Endothelial cell of umbilical vein (primary cell): Measurements from ENCODE around the gene KCNIP1. TPM values are rescaled to one million over a fixed set of nuclear protein-coding genes. Genes with fewer than 3 reads are reported as not detected.

ENCODE experiments used
- BruUV-seq: library from RNA; stranded (reverse); fragments of 400-500 nt; replicated peaks from 2 replicates; lab custom pipeline; 2021; lab: Mats Ljungman, UMichigan
- CTCF ChIA-PET: fragments of 300-600, 350-600 bp; sonication (Branson Sonifier 250); formaldehyde crosslinking; loops from one replicate; lab custom pipeline; 2021; ENCODE audit warnings: antibody characterized with exemption, inconsistent platforms; lab: Charles Lee
- POLR2A ChIA-PET: fragments of 300-600, 350-600 bp; sonication (Branson Sonifier 250); formaldehyde crosslinking; loops from one replicate; lab custom pipeline; 2021; ENCODE audit warnings: antibody characterized with exemption, inconsistent platforms; lab: Charles Lee
- DNase-seq: peaks from one replicate; pipeline ENCODE4 v3.0.0-alpha.2; 2011; ENCODE audit warnings: low read depth, low spot score
- FAIRE-seq: peaks from 2 replicates; lab custom pipeline; 2011; peaks lifted over from hg19 to GRCh38; lab: Jason Lieb, UNC
- H2AFZ ChIP-seq: 2 replicates; pipeline ENCODE4 v1.6.0; 2012; ENCODE audit warnings: low read depth, low read length, control low read depth, inconsistent platforms
- H3K27ac ChIP-seq: 2 replicates; pipeline ENCODE4 v1.5.1; 2011; ENCODE audit warnings: low read depth, mild to moderate bottlenecking, control low read depth, low read length, moderate library complexity; ENCODE audit not compliant: insufficient read depth
- H3K27me3 ChIP-seq, 2 experiments: 2 replicates each; pipeline versions ENCODE4 v1.6.0 to v1.6.1; 2011; ENCODE audit warnings: low read length in 2 of 2, mixed read lengths in 1 of 2; ENCODE audit not compliant: control insufficient read depth in 2 of 2, insufficient read depth in 2 of 2
- H3K36me3 ChIP-seq, 2 experiments: 2 replicates in 1 of 2; 3 replicates in 1 of 2; pipeline ENCODE4 v1.5.1; 2011; ENCODE audit warnings: low read length in 2 of 2, mild to moderate bottlenecking in 1 of 2, moderate library complexity in 1 of 2; ENCODE audit not compliant: control insufficient read depth in 2 of 2, insufficient read depth in 2 of 2; ENCODE audit errors: extremely low read depth in 1 of 2
- H3K4me1 ChIP-seq: 3 replicates; pipeline ENCODE4 v1.5.1; 2011; ENCODE audit warnings: mild to moderate bottlenecking, low read length; ENCODE audit not compliant: control insufficient read depth, insufficient read depth; ENCODE audit errors: extremely low read depth
- H3K4me2 ChIP-seq: 2 replicates; pipeline ENCODE4 v1.6.1; 2011; ENCODE audit warnings: low read length, control low read depth, mixed read lengths; ENCODE audit not compliant: insufficient read depth
- H3K4me3 ChIP-seq, 3 experiments: fragments of 200-600 bp in 1 of 3; sonication (generic), shearing (Covaris generic) in 1 of 3; replicated peaks in 1 of 3; 2 replicates each; pipeline ENCODE4 v1.5.1; 2011 to 2016; ENCODE audit warnings: control low read depth in 3 of 3, low read length in 3 of 3, mild to moderate bottlenecking in 2 of 3, inconsistent platforms in 1 of 3, low read depth in 1 of 3, moderate library complexity in 1 of 3; ENCODE audit not compliant: insufficient read depth in 1 of 3
- H3K79me2 ChIP-seq: 2 replicates; pipeline ENCODE4 v1.6.0; 2012; ENCODE audit warnings: low read length, inconsistent platforms; ENCODE audit not compliant: control insufficient read depth, insufficient read depth
- H3K9ac ChIP-seq: replicated peaks from 2 replicates; pipeline ENCODE3; 2011; ENCODE audit warnings: low read length, control low read depth; ENCODE audit not compliant: insufficient read depth; ENCODE audit errors: extremely low read depth
- H3K9me1 ChIP-seq: replicated peaks from 3 replicates; pipeline ENCODE4 v1.6.0; 2011; ENCODE audit warnings: mild to moderate bottlenecking, low read length; ENCODE audit not compliant: control insufficient read depth, insufficient read depth; ENCODE audit errors: extremely low read depth
- H3K9me3 ChIP-seq: replicated peaks from 2 replicates; pipeline ENCODE4 v1.5.1; 2012; ENCODE audit warnings: low read length, inconsistent platforms; ENCODE audit not compliant: control insufficient read depth, insufficient read depth
- H4K20me1 ChIP-seq: replicated peaks from 2 replicates; pipeline ENCODE3; 2011; ENCODE audit warnings: mild to moderate bottlenecking, low read length; ENCODE audit not compliant: control insufficient read depth, insufficient read depth; ENCODE audit errors: extremely low read depth
- CTCF ChIP-seq, 2 donors: IDR thresholded peaks; 1 replicate in 1 of 2; 2 replicates in 1 of 2; pipeline ENCODE4 v1.5.1; 2011; ENCODE audit warnings: low read length in 2 of 2, mild to moderate bottlenecking in 2 of 2, moderate library complexity in 2 of 2, control low read depth in 1 of 2, inconsistent platforms in 1 of 2, low read depth in 1 of 2; ENCODE audit not compliant: insufficient read depth in 1 of 2; ENCODE audit errors: extremely low read depth in 1 of 2
- EZH2 ChIP-seq: IDR thresholded peaks from 2 replicates; pipeline ENCODE4 v1.6.1; 2012; ENCODE audit warnings: borderline replicate concordance, low read depth, mild to moderate bottlenecking, moderate library complexity, low read length, inconsistent platforms; ENCODE audit not compliant: severe bottlenecking
- FOS ChIP-seq: IDR thresholded peaks from 2 replicates; pipeline ENCODE4 v1.6.1; 2011; ENCODE audit warnings: mild to moderate bottlenecking, low read length, moderate library complexity, borderline replicate concordance; ENCODE audit not compliant: insufficient read depth
- GATA2 ChIP-seq: IDR thresholded peaks from 2 replicates; pipeline ENCODE4 v1.7.0; 2011; ENCODE audit warnings: low read depth, mild to moderate bottlenecking, moderate library complexity, mixed read lengths, low read length; ENCODE audit not compliant: insufficient read length, insufficient read depth
- JUN ChIP-seq: IDR thresholded peaks from 2 replicates; pipeline ENCODE4 v1.6.1; 2011; ENCODE audit warnings: borderline replicate concordance, low read depth; ENCODE audit not compliant: insufficient read length, insufficient read depth
- MAX ChIP-seq: IDR thresholded peaks from 2 replicates; pipeline ENCODE4 v1.6.1; 2011; ENCODE audit not compliant: insufficient read depth, insufficient read length
- MYC ChIP-seq: IDR thresholded peaks from one replicate; pipeline ENCODE4 v1.6.1; 2011; ENCODE audit warnings: mild to moderate bottlenecking, low read depth, low read length
- POLR2A ChIP-seq: IDR thresholded peaks from 2 replicates; pipeline ENCODE4 v1.6.1; 2012; ENCODE audit warnings: low read depth, mild to moderate bottlenecking, control low read depth, low read length
- POLR2AphosphoS5 ChIP-seq: IDR thresholded peaks from 2 replicates; pipeline ENCODE4 v1.6.1; 2012; ENCODE audit warnings: low read depth, mild to moderate bottlenecking, control low read depth, low read length, moderate library complexity; ENCODE audit not compliant: insufficient read depth
- dilution Hi-C: fragments of 300-500 bp; cut with MboI; formaldehyde crosslinking; loops from one replicate; pipeline ENCODE4 v1.15.0; 2019; ENCODE audit warnings: low sequenced_read_pairs; ENCODE audit not compliant: extremely low pct_ligation_motif_present
- intact Hi-C: fragments of 100-400 bp; cut with micrococcal nuclease; formaldehyde crosslinking; loops from one replicate; pipeline ENCODE4 v1.10.0; 2022
- polyA plus RNA-seq, 4 experiments: library from polyadenylated mRNA; depleted of rRNA in 3 of 4; stranded (reverse) in 3 of 4; unstranded in 1 of 4; fragments of >200 nt; gene quantifications; 2 replicates each; pipeline versions ENCODE4 v1.2.1 to v1.2.3, GENCODE V29; 2011 to 2012; ENCODE audit warnings: missing spikeins in 1 of 4
- total RNA-seq: library from RNA; stranded (reverse); gene quantifications from 2 replicates; pipeline ENCODE4 v1.2.3, GENCODE V29; 2021

The KCNIP1 gene
- total and polyA plus RNA-seq, 2 donors (not counting 3 experiments of a cell fraction or from before 2014, with no cell fraction given): 0.15 TPM; not detected in 1

GRCh38 chr5:170527991-170528390, 24.2 kb downstream of the KCNIP1 start:
- POLR2A ChIA-PET: no interaction called here
- TF ChIP-seq JUN (no peak), MYC (no peak), EZH2 (no peak), POLR2AphosphoS5 (no peak), FOS (no peak), CTCF (IDR thresholded peaks at IDR 0.05; ENCODE audit: extremely low read depth in 1 of 2, insufficient read depth in 1 of 2, low read depth in 1 of 2, low read length in 2 of 2) (no peak), MAX (no peak), GATA2 (no peak), POLR2A (no peak)
- intact Hi-C loops (no loop called here), dilution Hi-C loops (no loop called here)
- Histone ChIP-seq H3K27me3 (no peaks in the 10 kb centered on the region), H3K9me3 (no peaks in the 10 kb centered on the region), H3K4me1 (no peaks in the 10 kb centered on the region), H3K36me3 (no peaks in the 10 kb centered on the region), H3K9ac (no peak overlapping the region), H3K27ac (no peak overlapping the region), H2AFZ (no peak overlapping the region), H3K79me2 (no peaks in the 10 kb centered on the region), H3K9me1 (no peaks in the 10 kb centered on the region), H4K20me1 (no peaks in the 10 kb centered on the region), H3K4me2 (no peak overlapping the region), H3K4me3 (no peak overlapping the region)
- DNase-seq: no peak
- BruUV-seq: no TSS peak
- CTCF ChIA-PET: no interaction called here
- FAIRE-seq: no peak
